ENCODE data around the gene LRBA. TPM values are rescaled to one million over a fixed set of nuclear protein-coding genes. Genes with fewer than 3 reads are reported as not detected.

The LRBA gene
- total and polyA plus RNA-seq, 9 of the 15 experiments (the other 6 are each of a cell fraction or from before 2014, with no cell fraction given) = 24.2 to 88.7 (median 59.7) TPM

DNA sequence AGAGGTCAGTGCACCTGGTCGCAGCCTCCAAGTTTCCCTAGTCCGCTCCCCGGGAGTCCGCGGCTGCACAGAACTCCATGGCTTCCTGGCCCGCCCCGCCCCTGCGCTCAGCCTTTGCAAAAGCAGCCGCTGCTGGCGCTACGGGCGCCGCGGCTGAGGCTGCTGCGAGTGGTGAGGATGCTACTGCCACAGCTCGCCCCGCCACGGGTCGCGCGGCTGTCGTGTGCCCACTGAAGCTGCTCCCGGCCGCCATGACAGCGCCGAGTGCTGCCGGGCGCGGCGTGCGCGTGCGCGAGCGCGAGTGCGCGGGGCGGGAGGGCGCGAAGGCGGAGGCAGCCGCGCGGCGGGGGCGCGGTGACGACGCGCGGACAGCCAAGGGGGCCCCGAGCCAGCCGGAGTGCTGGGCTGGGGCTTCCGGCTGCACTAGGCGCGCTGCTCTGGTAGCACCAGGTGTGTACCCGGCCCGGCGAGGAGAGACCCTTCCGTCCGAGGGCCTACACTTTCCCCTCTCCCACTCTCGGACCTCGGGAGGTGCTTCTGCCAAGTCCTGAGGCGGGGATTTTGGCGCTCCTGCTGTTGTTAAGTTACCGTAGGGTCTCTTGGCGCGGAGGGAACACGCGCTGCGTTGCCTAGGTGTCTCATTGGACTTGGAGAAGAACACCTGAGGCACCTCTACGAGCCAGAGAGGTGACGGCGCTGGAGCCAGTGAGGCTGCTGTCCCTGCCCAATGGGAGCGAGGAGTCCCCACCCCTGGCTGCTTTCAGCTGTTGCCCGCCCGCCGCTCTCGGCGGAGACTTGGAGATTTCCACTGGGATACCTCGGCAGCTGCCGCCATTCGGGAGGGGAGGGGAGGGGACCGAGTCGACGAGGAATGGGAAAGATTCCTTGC lies 619 bp upstream of the LRBA start (continued):
- no peak for TF ChIP-seq NR0B1 (IDR thresholded peaks at IDR 0.05; ENCODE audit: partially characterized antibody)
- peak; percentile 72 for TF ChIP-seq HMGN3 (IDR thresholded peaks at IDR 0.05; ENCODE audit: borderline replicate concordance, extremely low read depth, insufficient read length, low read depth, low read length)
- TF ChIP-seq XRCC5 (IDR thresholded peaks at IDR 0.05; ENCODE audit: low read depth, low read length) = peak; percentile 6; the same call in 1 of the 2 replicates
- no peak for TF ChIP-seq CEBPZ (IDR thresholded peaks at IDR 0.05; ENCODE audit: borderline replicate concordance, low read depth, low read length)
- peak; percentile 87 for TF ChIP-seq L3MBTL2 (IDR thresholded peaks at IDR 0.05)
- TF ChIP-seq, protein P1, sequence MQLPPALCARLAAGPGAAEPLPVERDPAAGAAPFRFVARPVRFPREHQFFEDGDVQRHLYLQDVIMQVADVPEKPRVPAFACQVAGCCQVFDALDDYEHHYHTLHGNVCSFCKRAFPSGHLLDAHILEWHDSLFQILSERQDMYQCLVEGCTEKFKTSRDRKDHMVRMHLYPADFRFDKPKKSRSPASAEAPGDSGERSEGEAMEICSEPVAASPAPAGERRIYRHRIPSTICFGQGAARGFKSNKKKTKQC (CRISPR knock-in tag; IDR thresholded peaks at IDR 0.05) = 0 out of 2 replicates have a peak, but pooled peaks have one; percentile 23
- TF ChIP-seq STAT6 (CRISPR knock-in tag; IDR thresholded peaks at IDR 0.05) = no peak
- peak; percentile 66; the same call in 1 of the 2 replicates for TF ChIP-seq ESRRA (IDR thresholded peaks at IDR 0.05; ENCODE audit: borderline replicate concordance, low read depth)
- no peak for TF ChIP-seq PPARD (CRISPR knock-in tag; IDR thresholded peaks at IDR 0.05)
- no peak for TF ChIP-seq SLC30A9 (CRISPR knock-in tag; IDR thresholded peaks at IDR 0.05)
- TF ChIP-seq GMEB1 (CRISPR knock-in tag; IDR thresholded peaks at IDR 0.05) = peak; percentile 88
- no peak for TF ChIP-seq RBM22 (IDR thresholded peaks at IDR 0.05; ENCODE audit: low read depth, low read length, poor library complexity, severe bottlenecking)
- no peak for TF ChIP-seq WHSC1 (IDR thresholded peaks at IDR 0.05; ENCODE audit: low read length)
- no peak; the same call in none of the 2 replicates for TF ChIP-seq MAX (CRISPR knock-in tag; IDR thresholded peaks at IDR 0.05)
- no peak for TF ChIP-seq NEUROD1 (IDR thresholded peaks at IDR 0.05; ENCODE audit: borderline replicate concordance, low read depth, low read length, partially characterized antibody)

Measured in K562 (cell line).